Measurements from ENCODE around the gene NFIC.

- TF ChIP-seq CTCF (IDR thresholded peaks at IDR 0.05) (no peak), EP300 (IDR thresholded peaks at IDR 0.05) (no peak)
Measured at GRCh38 chr19:3370214-3370720, 3.9 kb downstream of the NFIC start.

Data from tibial nerve (tissue), 4 donors.